ENCODE data around the gene VPS8.

VPS8 gene

GRCh38 chr3:184765730-184766074, 46.3 kb upstream of the VPS8 start:
- TF ChIP-seq CTCF (IDR thresholded peaks at IDR 0.05; ENCODE audit: insufficient read depth, low read length, poor library complexity, severe bottlenecking) (no peak), EZH2phosphoT487 (conservative IDR thresholded peaks at IDR 0.05; ENCODE audit: low read length) (no peak)
- H3K27me3 ChIP-seq (ENCODE audit: low read length): no peaks in the 10 kb centered on the region
- no peaks in the 10 kb centered on the region for H4K20me1 ChIP-seq (ENCODE audit: low read depth, low read length)
- no peaks in the 10 kb centered on the region for H3K9me2 ChIP-seq (replicated peaks; ENCODE audit: insufficient read depth, low read length)
- H3K4me3 ChIP-seq (ENCODE audit: insufficient read depth, low read length, poor library complexity, severe bottlenecking): no peak overlapping the region
- no peaks in the 10 kb centered on the region for H3K79me2 ChIP-seq (ENCODE audit: insufficient read depth, low read length)
- H3K9me3 ChIP-seq (ENCODE audit: insufficient read depth, low read length): no peaks in the 10 kb centered on the region
- H3F3A ChIP-seq (ENCODE audit: insufficient read depth): no peaks in the 10 kb centered on the region
- H3K36me3 ChIP-seq (ENCODE audit: low read length): no peaks in the 10 kb centered on the region
- no peak overlapping the region for H2AFZ ChIP-seq (ENCODE audit: low read depth, low read length, severe bottlenecking)
- no peak overlapping the region for H3K4me2 ChIP-seq (ENCODE audit: low read depth, low read length, poor library complexity, severe bottlenecking)
- H3K27ac ChIP-seq (ENCODE audit: low read depth, low read length): no peak overlapping the region
- no peak overlapping the region for H3K9ac ChIP-seq (ENCODE audit: low read length)

- no peaks in the 10 kb centered on the region for H3F3A ChIP-seq (ENCODE audit: insufficient read depth)
- no peak overlapping the region for H3K9ac ChIP-seq (ENCODE audit: low read length)
- no peaks in the 10 kb centered on the region for H3K79me2 ChIP-seq (ENCODE audit: insufficient read depth, low read length)
- H3K27ac ChIP-seq (ENCODE audit: low read depth, low read length): no peak overlapping the region
- no peak for TF ChIP-seq CTCF (IDR thresholded peaks at IDR 0.05; ENCODE audit: insufficient read depth, low read length, poor library complexity, severe bottlenecking)
- no peak for TF ChIP-seq EZH2phosphoT487 (conservative IDR thresholded peaks at IDR 0.05; ENCODE audit: low read length)
- H3K4me3 ChIP-seq (ENCODE audit: insufficient read depth, low read length, poor library complexity, severe bottlenecking): no peak overlapping the region
- H3K9me2 ChIP-seq (replicated peaks; ENCODE audit: insufficient read depth, low read length): no peaks in the 10 kb centered on the region
- no peaks in the 10 kb centered on the region for H3K36me3 ChIP-seq (ENCODE audit: low read length)
- no peaks in the 10 kb centered on the region for H4K20me1 ChIP-seq (ENCODE audit: low read depth, low read length)
- H3K9me3 ChIP-seq (ENCODE audit: insufficient read depth, low read length): no peaks in the 10 kb centered on the region
- no peak overlapping the region for H2AFZ ChIP-seq (ENCODE audit: low read depth, low read length, severe bottlenecking)
- H3K27me3 ChIP-seq (ENCODE audit: low read length): no peaks in the 10 kb centered on the region
- no peak overlapping the region for H3K4me2 ChIP-seq (ENCODE audit: low read depth, low read length, poor library complexity, severe bottlenecking)
Measured at GRCh38 chr3:184766555-184767261, 45.3 kb upstream of the VPS8 start.

GRCh38 chr3:184767377-184767776, 44.6 kb upstream of the VPS8 start:
- TF ChIP-seq CTCF (IDR thresholded peaks at IDR 0.05; ENCODE audit: insufficient read depth, low read length, poor library complexity, severe bottlenecking): no peak
- Histone ChIP-seq H3K36me3 (ENCODE audit: low read length) (no peaks in the 10 kb centered on the region), H4K20me1 (ENCODE audit: low read depth, low read length) (no peaks in the 10 kb centered on the region), H3K27ac (ENCODE audit: low read depth, low read length) (no peak overlapping the region), H3K27me3 (ENCODE audit: low read length) (no peaks in the 10 kb centered on the region), H2AFZ (ENCODE audit: low read depth, low read length, severe bottlenecking) (no peak overlapping the region), H3K4me2 (ENCODE audit: low read depth, low read length, poor library complexity, severe bottlenecking) (no peak overlapping the region), H3K9me2 (replicated peaks; ENCODE audit: insufficient read depth, low read length) (no peaks in the 10 kb centered on the region), H3K9ac (ENCODE audit: low read length) (no peak overlapping the region), H3F3A (ENCODE audit: insufficient read depth) (no peaks in the 10 kb centered on the region), H3K79me2 (ENCODE audit: insufficient read depth, low read length) (no peaks in the 10 kb centered on the region), H3K4me3 (ENCODE audit: insufficient read depth, low read length, poor library complexity, severe bottlenecking) (no peak overlapping the region), H3K9me3 (ENCODE audit: insufficient read depth, low read length) (no peaks in the 10 kb centered on the region)

Data from SU-DHL-6 (cell line).